GM12878 (cell line): ENCODE data around the gene MROH8. TPM values are rescaled to one million over a fixed set of nuclear protein-coding genes. Genes with fewer than 3 reads are reported as not detected.

Experiments used
- ATAC-seq: fragments of 200-7000 bp; cut with Tn5 transposase; 3 replicates; pipeline ENCODE4 v1.9.1; 2020; ENCODE audit warnings: mild to moderate bottlenecking, moderate library complexity
- BruUV-seq: library from RNA; stranded (reverse); fragments of 400-500 nt; replicated peaks from 2 replicates; lab custom pipeline; 2021; lab: Mats Ljungman, UMichigan
- CTCF ChIA-PET: fragments of 300-600 bp; sonication (Branson Sonifier 250); formaldehyde crosslinking; extraction: SDS; loops from one replicate; lab custom pipeline; 2021; ENCODE audit warnings: inconsistent platforms; lab: Yijun Ruan, JAX
- POLR2A ChIA-PET: fragments of 350-600 bp; formaldehyde crosslinking; extraction: SDS; loops from one replicate; lab custom pipeline; 2021; ENCODE audit warnings: inconsistent platforms; lab: Charles Lee
- RAD21 ChIA-PET: fragments of 300-600 bp; sonication (Branson Sonifier 250); formaldehyde crosslinking; loops from one replicate; lab custom pipeline; 2023; ENCODE audit warnings: antibody characterized with exemption; ENCODE audit not compliant: unreplicated experiment; lab: Charles Lee
- SMC1A ChIA-PET: fragments of 300-600 bp; sonication (Branson Sonifier 250); formaldehyde crosslinking; loops from one replicate; lab custom pipeline; 2023; ENCODE audit not compliant: unreplicated experiment, uncharacterized antibody; lab: Charles Lee
- DNase-seq: peaks from one replicate; pipeline ENCODE4 v3.0.0-alpha.2; 2011; ENCODE audit warnings: low read depth, low spot score
- FAIRE-seq: peaks from 3 replicates; lab custom pipeline; 2011; peaks lifted over from hg19 to GRCh38; lab: Jason Lieb, UNC
- H2AFZ ChIP-seq: 2 replicates; pipeline ENCODE4 v1.6.0; 2011; ENCODE audit warnings: low read depth, low read length, control low read depth; ENCODE audit not compliant: control insufficient read depth
- H3K27ac ChIP-seq: 2 replicates; pipeline ENCODE4 v1.5.1; 2011; ENCODE audit warnings: control low read depth; ENCODE audit not compliant: control insufficient read depth, insufficient read depth
- H3K27me3 ChIP-seq, 2 experiments: replicated peaks in 1 of 2; 2 replicates each; pipeline versions ENCODE4 v1.6.0 to v1.6.1; 2011; ENCODE audit warnings: low read length in 1 of 2; ENCODE audit not compliant: control insufficient read depth in 2 of 2, insufficient read depth in 2 of 2
- H3K36me3 ChIP-seq, 2 experiments: 2 replicates each; pipeline ENCODE4 v1.5.1; 2011; ENCODE audit warnings: low read length in 1 of 2; ENCODE audit not compliant: control insufficient read depth in 2 of 2, insufficient read depth in 2 of 2
- H3K4me1 ChIP-seq: 2 replicates; pipeline ENCODE4 v1.6.1; 2011; ENCODE audit warnings: mild to moderate bottlenecking, low read length, moderate library complexity, mixed read lengths; ENCODE audit not compliant: control insufficient read depth, insufficient read depth
- H3K4me2 ChIP-seq: 2 replicates; pipeline ENCODE4 v1.6.0; 2011; ENCODE audit warnings: control low read depth; ENCODE audit not compliant: control insufficient read depth, insufficient read depth
- H3K4me3 ChIP-seq: fragments of 200-600 bp; sonication (generic); 2 replicates; pipeline ENCODE4 v1.5.1; 2016
- H3K79me2 ChIP-seq: 2 replicates; pipeline ENCODE4 v1.6.0; 2011; ENCODE audit warnings: low read length; ENCODE audit not compliant: control insufficient read depth, insufficient read depth
- H3K9ac ChIP-seq: 2 replicates; pipeline ENCODE4 v1.8.0; 2011; ENCODE audit warnings: low read length, control low read depth, mixed read lengths; ENCODE audit not compliant: control insufficient read depth, insufficient read depth
- H3K9me3 ChIP-seq: replicated peaks from 3 replicates; pipeline ENCODE4 v1.5.1; 2011; ENCODE audit warnings: mild to moderate bottlenecking, low read length; ENCODE audit not compliant: control insufficient read depth, insufficient read depth
- H4K20me1 ChIP-seq: 2 replicates; pipeline ENCODE4 v1.6.0; 2011; ENCODE audit not compliant: control insufficient read depth, insufficient read depth
- ATF3 ChIP-seq: IDR thresholded peaks from 2 replicates; pipeline ENCODE4 v1.6.1; 2011; ENCODE audit warnings: low read depth, mild to moderate bottlenecking, low read length, moderate library complexity, borderline replicate concordance; ENCODE audit errors: extremely low read depth
- BCL3 ChIP-seq: IDR thresholded peaks from 2 replicates; pipeline ENCODE4 v1.6.1; 2011; ENCODE audit warnings: borderline replicate concordance, low read depth, mild to moderate bottlenecking, moderate library complexity, low read length; ENCODE audit not compliant: insufficient read depth, poor library complexity, severe bottlenecking
- EP300 ChIP-seq, 2 experiments: fragments of 150-350 bp in 1 of 2; IDR thresholded peaks; 2 replicates each; pipeline ENCODE4 v1.6.1; 2011 to 2012; ENCODE audit warnings: low read depth in 2 of 2, low read length in 2 of 2, borderline replicate concordance in 1 of 2, improper control_type of control experiment in 1 of 2, inconsistent platforms in 1 of 2; ENCODE audit not compliant: control insufficient read depth in 1 of 2
- ESRRA ChIP-seq: IDR thresholded peaks from 2 replicates; pipeline ENCODE4 v1.6.1; 2012; ENCODE audit warnings: mild to moderate bottlenecking, low read length, improper control_type of control experiment
- JUNB ChIP-seq: IDR thresholded peaks from 2 replicates; pipeline ENCODE4 v1.6.1; 2016; ENCODE audit warnings: antibody characterized with exemption, mild to moderate bottlenecking
- KDM1A ChIP-seq: fragments of 200-600 bp; sonication (generic); IDR thresholded peaks from 2 replicates; pipeline ENCODE4 v1.6.1; 2016; ENCODE audit warnings: borderline replicate concordance
- MYB ChIP-seq: fragments of 150-350 bp; IDR thresholded peaks from 2 replicates; pipeline ENCODE4 v1.6.1; 2014; ENCODE audit warnings: mild to moderate bottlenecking, low read depth, low read length, borderline replicate concordance
- NBN ChIP-seq: fragments of 450-650 bp; IDR thresholded peaks from 2 replicates; pipeline ENCODE4 v1.6.1; 2016
- NFYA ChIP-seq: IDR thresholded peaks from 2 replicates; pipeline ENCODE4 v1.6.1; 2011; ENCODE audit warnings: low read depth, mild to moderate bottlenecking, low read length, improper control_type of control experiment, borderline replicate concordance
- NR2F1 ChIP-seq: fragments of 450-650 bp; conservative IDR thresholded peaks from 2 replicates; pipeline ENCODE4 v1.6.1; 2017; ENCODE audit warnings: mild to moderate bottlenecking
- RCOR1 ChIP-seq: conservative IDR thresholded peaks from 2 replicates; pipeline ENCODE4 v1.6.1; 2012; ENCODE audit warnings: low read depth, low read length, improper control_type of control experiment
- SMARCA5 ChIP-seq: fragments of 450-650 bp; IDR thresholded peaks from 2 replicates; pipeline ENCODE4 v1.6.1; 2017; ENCODE audit warnings: mild to moderate bottlenecking
- SMC3 ChIP-seq: IDR thresholded peaks from 2 replicates; pipeline ENCODE4 v1.6.1; 2011; ENCODE audit warnings: low read length, improper control_type of control experiment, borderline replicate concordance
- STAT1 ChIP-seq: fragments of 450-650 bp; conservative IDR thresholded peaks from 2 replicates; pipeline ENCODE4 v1.6.1; 2014; ENCODE audit warnings: antibody characterized with exemption, mild to moderate bottlenecking
- ZBTB40 ChIP-seq: fragments of 450-650 bp; IDR thresholded peaks from 2 replicates; pipeline ENCODE4 v1.6.1; 2016; ENCODE audit warnings: mild to moderate bottlenecking, moderate library complexity, borderline replicate concordance
- ZNF24 ChIP-seq: fragments of 450-650 bp; IDR thresholded peaks from 2 replicates; pipeline ENCODE4 v1.6.1; 2017; ENCODE audit warnings: antibody characterized with exemption, mild to moderate bottlenecking
- ZSCAN29 ChIP-seq: fragments of 450-650 bp; IDR thresholded peaks from 2 replicates; pipeline ENCODE4 v1.6.1; 2017; ENCODE audit warnings: mild to moderate bottlenecking, moderate library complexity
- WGBS: methylation state at CpG from one replicate; pipeline ENCODE4 v1.1.6; 2016; ENCODE audit warnings: low lambda C conversion rate; ENCODE audit not compliant: insufficient replicate concordance, insufficient coverage; ENCODE audit errors: missing lambda C conversion rate; 5-methylcytosine and 5-hydroxymethylcytosine counted together
- in situ Hi-C: fragments of 300-500 bp; cut with MboI; formaldehyde crosslinking; loops from 9 replicates; pipeline ENCODE4 v1.14.3; 2018; ENCODE audit warnings: mixed read lengths
- intact Hi-C: fragments of 100-400 bp; cut with micrococcal nuclease; formaldehyde crosslinking; loops from one replicate; pipeline ENCODE4 v1.14.2; 2022; ENCODE audit not compliant: unreplicated experiment
- polyA plus RNA-seq, 11 experiments: library from polyadenylated mRNA; depleted of rRNA in 4 of 11; unstranded in 6 of 11; stranded (reverse) in 5 of 11; fragments of >200 nt; fragmentation: Nextera tagmentation in 4 of 11; fragmentation: Illumina TruSeq in 1 of 11; extraction: Ambion mirVana in 4 of 11; extraction: Trizol in 1 of 11; gene quantifications; 1 replicate in 1 of 11; 2 replicates in 10 of 11; pipeline versions ENCODE4 v1.2.1 to v1.2.3, GENCODE V29; 2011 to 2016; ENCODE audit warnings: inconsistent platforms in 2 of 11, missing spikeins in 2 of 11, low read depth in 1 of 11
- total RNA-seq, 4 experiments: library from RNA; depleted of rRNA in 3 of 4; stranded (reverse); fragments of >200 nt in 3 of 4; fragmentation: Illumina TruSeq in 1 of 4; extraction: Trizol in 1 of 4; gene quantifications; 2 replicates each; pipeline versions ENCODE4 v1.2.1 to v1.2.3, GENCODE V29; 2013 to 2021

The MROH8 gene
- total and polyA plus RNA-seq, 10 of the 15 experiments (the other 5 are each of a cell fraction or from before 2014, with no cell fraction given) = 0.16 to 2.8 (median 1.8) TPM

GRCh38 chr20:37108676-37109075 lies 70.7 kb downstream of the MROH8 start:
- Histone ChIP-seq H3K36me3 (no peaks in the 10 kb centered on the region), H3K4me1 (no peaks in the 10 kb centered on the region), H3K9me3 (no peaks in the 10 kb centered on the region), H4K20me1 (no peaks in the 10 kb centered on the region), H3K27me3 (no peaks in the 10 kb centered on the region), H3K4me2 (no peak overlapping the region), H2AFZ (no peak overlapping the region), H3K79me2 (no peaks in the 10 kb centered on the region), H3K4me3 (no peak overlapping the region), H3K9ac (no peak overlapping the region), H3K27ac (no peak overlapping the region)
- FAIRE-seq (no peak), ATAC-seq (no peak), DNase-seq (no peak)
- WGBS = 74% methylated on average over 4 of the region's 4 CpGs
- no TSS peak for BruUV-seq
- ChIA-PET POLR2A (no interaction called here), CTCF (no interaction called here), SMC1A (interaction anchor here (0.6 to 0.9 kb wide), 2 partner anchors 14 to 432 kb away, joined by 3 to 4 read pairs; no protein-coding TSS in a partner anchor), RAD21 (no interaction called here)
- in situ Hi-C loops = no loop called here
- intact Hi-C loops = no loop called here
- no peak for TF ChIP-seq ZSCAN29
- TF ChIP-seq ATF3 = no peak
- TF ChIP-seq STAT1 = no peak
- no peak for TF ChIP-seq KDM1A
- TF ChIP-seq NR2F1 = no peak
- TF ChIP-seq ESRRA = no peak
- no peak for TF ChIP-seq ZNF24
- TF ChIP-seq NFYA = no peak
- TF ChIP-seq MYB = no peak
- TF ChIP-seq EP300 (IDR thresholded peaks at IDR 0.05; ENCODE audit: borderline replicate concordance in 1 of 2, control insufficient read depth in 1 of 2, low read depth in 2 of 2, low read length in 2 of 2) = no peak
- TF ChIP-seq NBN = no peak
- TF ChIP-seq SMC3 = no peak
- TF ChIP-seq JUNB = no peak
- no peak for TF ChIP-seq RCOR1
- TF ChIP-seq BCL3 = no peak
- TF ChIP-seq ZBTB40 = no peak
- no peak for TF ChIP-seq SMARCA5
